ENCODE data around the gene GSTM3. TPM values are rescaled to one million over a fixed set of nuclear protein-coding genes. Genes with fewer than 3 reads are reported as not detected.

GSTM3 gene
- total and polyA plus RNA-seq, 9 of the 15 experiments (the other 6 are each of a cell fraction or from before 2014, with no cell fraction given), result 3.9 to 24.5 (median 9.4) TPM

GRCh38 chr1:109740615-109741373, at the start of gene GSTM3 (continued):
- TF ChIP-seq ZBTB34 (CRISPR knock-in tag; IDR thresholded peaks at IDR 0.05), result no peak

- ATAC-seq, result no peak
- in situ Hi-C loops (cut with MboI), result no loop called here
- Histone ChIP-seq H2AFZ (ENCODE audit: low read depth, low read length) (peak overlapping the region; percentile 80), H3K36me3 (ENCODE audit: control insufficient read depth, insufficient read depth, low read length) (no peaks in the 10 kb centered on the region), H3K9ac (ENCODE audit: insufficient read depth in 1 of 2, low read depth in 2 of 2, low read length in 2 of 2) (peak overlapping the region in 1 of 2 experiments; percentile 64; a peak in 2 of 4 replicates), H3K4me1 (replicated peaks in 1 of 2; ENCODE audit: control insufficient read depth in 2 of 2, insufficient read depth in 2 of 2, low read length in 2 of 2) (peaks cover 68 to 71% of the 10 kb centered on the region in 2 experiments), H3K4me2 (ENCODE audit: insufficient read depth, low read length) (no peak overlapping the region), H3K27me3 (ENCODE audit: control insufficient read depth in 2 of 2, insufficient read depth in 2 of 2, low read length in 2 of 2) (no peaks in the 10 kb centered on the region), H3K27ac (ENCODE audit: extremely low read depth, low read depth, low read length) (peak overlapping the region; percentile 26; the same call in 2 of the 3 replicates), H3K9me3 (replicated peaks; ENCODE audit: control insufficient read depth, insufficient read depth, low read depth, low read length) (no peaks in the 10 kb centered on the region), H3K4me3 (no peak overlapping the region), H3K79me2 (ENCODE audit: control insufficient read depth, insufficient read depth, low read length) (no peaks in the 10 kb centered on the region), H3K9me1 (ENCODE audit: control insufficient read depth, insufficient read depth, low read length) (no peaks in the 10 kb centered on the region), H4K20me1 (replicated peaks; ENCODE audit: control insufficient read depth, insufficient read depth, low read length) (no peaks in the 10 kb centered on the region)
- FAIRE-seq, result no peak
- WGBS (ENCODE audit: insufficient coverage, low coverage, missing lambda C conversion rate), result 80% methylated on average over 2 of the region's 2 CpGs
- CTCF ChIA-PET (ENCODE audit: low intra/inter-chr PET ratio), result interaction anchor here (1.3 kb wide), 1 partner anchor 194 kb away, joined by 3 read pairs; the partner anchor contains the start of gene AHCYL1
- POLR2A ChIA-PET, result interaction anchor here (0.6 to 1.7 kb wide), 7 partner anchors 12 to 270 kb away, joined by 3 to 8 read pairs (median 3); partner anchors contain the start of genes AHCYL1 and STRIP1
- no peak for DNase-seq (ENCODE audit: extremely low read depth in 1 of 4, low spot score in 3 of 4)
- intact Hi-C loops (cut with micrococcal nuclease), result loop anchor here (5.0 kb wide), 1 partner anchor 127 kb away; no protein-coding TSS in a partner anchor
- no TSS peak for BruUV-seq (replicated peaks)
- TF ChIP-seq U2AF2 (optimal IDR thresholded peaks at IDR 0.05; ENCODE audit: low read depth, low read length), result no peak
- peak; percentile 69 for TF ChIP-seq HDAC2 (IDR thresholded peaks at IDR 0.05)
- peak; percentile 96 for TF ChIP-seq ADNP (tag; IDR thresholded peaks at IDR 0.05)
- TF ChIP-seq BCOR (IDR thresholded peaks at IDR 0.05), result peak; percentile 96
- TF ChIP-seq ZNF134 (CRISPR knock-in tag; conservative IDR thresholded peaks at IDR 0.05), result no peak
- TF ChIP-seq ZFP36 (IDR thresholded peaks at IDR 0.05; ENCODE audit: low read depth, low read length, partially characterized antibody), result peak; percentile 38
- no peak for TF ChIP-seq RFX5 (IDR thresholded peaks at IDR 0.05; ENCODE audit: low read depth, low read length)
- TF ChIP-seq ZNF75A (CRISPR knock-in tag; IDR thresholded peaks at IDR 0.05), result no peak
- TF ChIP-seq HIVEP1 (CRISPR knock-in tag; IDR thresholded peaks at IDR 0.05), result no peak
- no peak for TF ChIP-seq ZNF639 (CRISPR knock-in tag; conservative IDR thresholded peaks at IDR 0.05 in 1 of 2, IDR thresholded peaks at IDR 0.05 in 1 of 2)
- no peak for TF ChIP-seq HNRNPUL1 (IDR thresholded peaks at IDR 0.05; ENCODE audit: low read length)
- no peak for TF ChIP-seq SRSF1 (IDR thresholded peaks at IDR 0.05; ENCODE audit: low read depth, low read length)
- TF ChIP-seq SMARCA5 (IDR thresholded peaks at IDR 0.05), result peak; percentile 77
- no peak for TF ChIP-seq SLC30A9 (CRISPR knock-in tag; IDR thresholded peaks at IDR 0.05)
- TF ChIP-seq ZNF551 (CRISPR knock-in tag; IDR thresholded peaks at IDR 0.05), result no peak
- TF ChIP-seq TRIM24 (IDR thresholded peaks at IDR 0.05), result no peak
- no peak for TF ChIP-seq KAT2B (IDR thresholded peaks at IDR 0.05; ENCODE audit: low read depth, low read length)
- no peak for TF ChIP-seq POLR2AphosphoS2 (IDR thresholded peaks at IDR 0.05; ENCODE audit: low read length)
- TF ChIP-seq SRF (CRISPR knock-in tag; IDR thresholded peaks at IDR 0.05), result 0 out of 4 replicates have a peak, but pooled peaks of 1 of the 2 experiments have one; percentile 13
Measured at GRCh38 chr1:109790329-109790728, 49.5 kb upstream of the GSTM3 start.
